Uterine smooth muscle cell (primary cell): ENCODE measurements around the gene DCTPP1. TPM values are rescaled to one million over a fixed set of nuclear protein-coding genes. Genes with fewer than 3 reads are reported as not detected.

Source experiments
- total RNA-seq: library from RNA; depleted of rRNA; stranded (reverse); fragments of >200 nt; gene quantifications from 2 replicates; pipeline ENCODE4 v1.2.3, GENCODE V29; 2014

DCTPP1 gene
- 12.9 and 25.0 TPM in 2 replicates for total RNA-seq

DNA sequence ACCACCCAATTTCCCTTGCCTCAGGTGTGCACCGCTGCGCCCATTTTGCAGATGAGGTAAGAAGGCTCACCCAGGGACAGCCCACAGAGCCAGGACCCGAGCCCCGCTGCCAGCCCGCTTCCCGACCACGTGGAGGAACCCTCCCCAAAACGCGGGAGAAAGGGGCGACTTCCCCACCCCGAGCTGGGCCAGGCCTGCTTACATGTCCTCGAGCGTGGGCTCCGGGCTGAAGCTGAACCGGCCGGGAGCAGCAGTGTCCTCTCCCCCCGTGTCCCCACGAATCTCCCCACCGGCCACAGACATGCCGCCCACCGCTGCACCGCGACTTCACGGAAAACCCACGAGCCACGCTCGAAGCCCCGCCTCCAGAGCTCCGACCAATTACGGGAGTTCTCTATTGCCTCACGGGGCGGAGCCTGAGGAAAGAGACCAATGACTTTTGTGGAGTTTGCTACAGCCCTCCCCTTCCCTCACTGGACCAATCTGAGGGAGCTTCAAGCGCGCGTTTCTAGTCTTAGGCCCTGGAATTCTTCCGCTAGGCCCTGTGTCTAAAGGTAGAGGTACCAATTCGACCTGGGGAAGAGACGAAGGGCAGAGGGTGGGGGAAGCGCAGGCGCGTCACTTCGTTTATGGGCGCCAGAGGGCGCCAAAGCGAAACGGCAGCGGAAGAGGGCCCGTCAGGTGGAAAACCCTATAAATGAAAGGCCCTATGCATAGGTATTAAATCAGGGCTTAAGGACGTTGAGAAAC is at the start of gene DCTPP1:
Gene DCTPP1 (minus strand): TSS at position 353 of the 750 bp plus-strand sequence. CDS start 50 bp downstream, at position 303.

GRCh38 chr16:30472328-30472942 is 42.6 kb upstream of the DCTPP1 start, which contains the start of gene ITGAL:
ITGAL (plus strand) TSS chr16:30472742; CDS start chr16:30472838, 96 bp downstream.

GRCh38 chr16:30445408-30446202 is 15.8 kb upstream of the DCTPP1 start, which contains the start of gene SEPHS2:
SEPHS2 (minus strand) TSS chr16:30445874; CDS start chr16:30445727, 147 bp downstream.

DNA sequence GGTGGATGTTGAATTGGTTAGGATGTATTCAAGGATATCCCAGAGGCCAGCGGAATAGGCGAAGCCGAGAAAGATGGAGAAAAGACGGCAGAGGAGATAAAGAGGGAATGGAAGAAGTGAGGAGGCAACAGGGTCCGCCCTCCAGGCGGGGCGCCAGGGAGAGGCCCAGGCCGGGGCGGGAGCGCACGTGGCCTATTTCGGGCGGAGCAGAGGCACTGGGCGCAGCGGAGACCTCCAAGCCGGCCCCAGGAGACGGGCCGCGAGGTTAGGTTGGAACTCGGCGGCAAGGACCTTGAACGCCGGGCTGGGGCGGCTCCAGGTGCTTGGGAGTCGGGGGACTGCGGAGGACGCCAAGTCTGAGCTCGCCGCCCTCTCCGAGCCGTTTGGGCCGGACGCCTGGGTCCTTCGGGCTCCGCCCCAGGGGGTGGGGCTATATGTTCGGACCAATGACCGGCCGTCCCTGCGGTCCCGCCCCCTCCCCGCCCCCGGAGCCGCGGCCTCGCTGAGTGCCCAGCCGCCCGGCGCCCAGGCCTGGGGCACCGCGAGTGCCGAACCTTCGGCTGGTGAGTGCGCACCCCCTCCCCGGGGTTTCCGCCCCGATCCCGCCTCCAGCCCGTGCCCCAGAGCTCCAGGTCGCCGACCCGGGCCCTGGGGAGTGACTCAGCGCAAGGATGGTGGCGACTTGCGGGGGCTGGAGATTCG is 22.6 kb downstream of the DCTPP1 start, which contains the start of gene ZNF771:
Gene ZNF771 (plus strand): TSS at position 505 of the 702 bp plus-strand sequence. CDS start 448 bp downstream, outside the sequence.

GRCh38 chr16:30395155-30395991 is 34.5 kb downstream of the DCTPP1 start, which contains the start of gene ZNF48:
ZNF48 (plus strand) TSS chr16:30395420; CDS start chr16:30395795, 375 bp downstream.

GRCh38 chr16:30382111-30382881 is 47.5 kb downstream of the DCTPP1 start, which contains the start of gene SEPTIN1:
SEPTIN1 (minus strand) TSS chr16:30382561; CDS start chr16:30382542, 19 bp downstream.

GRCh38 chr16:30374538-30374937 is 55.3 kb downstream of the DCTPP1 start, which contains the start of gene MYL11:
MYL11 (plus strand) TSS chr16:30374802; CDS start chr16:30374858, 56 bp downstream.

Other genes with a start within 250 kb of the DCTPP1 start
- 2.7 and 2.9 TPM in 2 replicates for gene CORO1A, start 246.4 kb downstream of the DCTPP1 start, total RNA-seq
- 67.1 and 198 TPM in 2 replicates for gene BOLA2B, start 236.4 kb downstream of the DCTPP1 start, total RNA-seq
- 19.5 and 27.0 TPM in 2 replicates for gene SLX1A, start 236.2 kb downstream of the DCTPP1 start, total RNA-seq
- gene SULT1A3, start 230.8 kb downstream of the DCTPP1 start, total RNA-seq: 3.4 and 4.5 TPM in 2 replicates
- gene NPIPB13, start 181.6 kb downstream of the DCTPP1 start, total RNA-seq: 0.33 and 0.75 TPM in 2 replicates
- gene CD2BP2, start 74.7 kb downstream of the DCTPP1 start, total RNA-seq: 37.9 and 41.6 TPM in 2 replicates
- gene TBC1D10B, start 59.5 kb downstream of the DCTPP1 start, total RNA-seq: 34.7 and 40.4 TPM in 2 replicates
- gene MYL11, start 55.2 kb downstream of the DCTPP1 start, total RNA-seq: 0.75 TPM in 1 of 2 replicates, not detected in the other
- 0.25 TPM in 1 of 2 replicates, not detected in the other for gene SEPTIN1, start 47.5 kb downstream of the DCTPP1 start, total RNA-seq
- 6.0 and 8.2 TPM in 2 replicates for gene ZNF48, start 34.6 kb downstream of the DCTPP1 start, total RNA-seq
- gene ZNF771, start 22.4 kb downstream of the DCTPP1 start, total RNA-seq: 14.2 and 17.1 TPM in 2 replicates
- 16.5 and 26.6 TPM in 2 replicates for gene SEPHS2, start 15.8 kb upstream of the DCTPP1 start, total RNA-seq
- gene ITGAL, start 42.7 kb upstream of the DCTPP1 start, total RNA-seq: not detected in 2 replicates
- gene ZNF768, start 96.5 kb upstream of the DCTPP1 start, total RNA-seq: 20.3 and 21.6 TPM in 2 replicates
- gene ZNF747, start 104.8 kb upstream of the DCTPP1 start, total RNA-seq: 6.5 and 10.6 TPM in 2 replicates
- 5.4 and 5.6 TPM in 2 replicates for gene ZNF764, start 128.3 kb upstream of the DCTPP1 start, total RNA-seq
- gene ZNF688, start 141.7 kb upstream of the DCTPP1 start, total RNA-seq: 8.9 and 10.3 TPM in 2 replicates
- 7.5 and 12.1 TPM in 2 replicates for gene ZNF785, start 155.7 kb upstream of the DCTPP1 start, total RNA-seq
- gene ZNF689, start 180.4 kb upstream of the DCTPP1 start, total RNA-seq: 4.1 and 4.4 TPM in 2 replicates
- gene PRR14, start 220.9 kb upstream of the DCTPP1 start, total RNA-seq: 4.8 and 5.1 TPM in 2 replicates
- gene FBRS, start 228.4 kb upstream of the DCTPP1 start, total RNA-seq: 16.8 and 27.6 TPM in 2 replicates